A673 (cell line): Measurements from ENCODE around the gene CLEC3B. TPM values are rescaled to one million over a fixed set of nuclear protein-coding genes. Genes with fewer than 3 reads are reported as not detected.
A peak's percentile ranks its signal among the peaks of the same experiment; 100 is the strongest.
"Not testable (repeated sequence)": the region's sequence is repeated elsewhere in the genome, so short reads cannot be mapped to it uniquely, and the experiment has no call there.

ENCODE experiments used
- BruUV-seq: library from RNA; stranded (reverse); fragments of 400-500 nt; replicated peaks from 2 replicates; lab custom pipeline; 2021; lab: Mats Ljungman, UMichigan
- CTCF ChIA-PET: fragments of 300-600 bp; sonication (Branson Sonifier 250); formaldehyde crosslinking; loops from one replicate; lab custom pipeline; 2022; ENCODE audit warnings: antibody characterized with exemption; lab: Charles Lee
- POLR2A ChIA-PET: fragments of 300-600 bp; sonication (Branson Sonifier 250); formaldehyde crosslinking; loops from one replicate; lab custom pipeline; 2022; ENCODE audit warnings: antibody characterized with exemption; ENCODE audit not compliant: low non-redundant PET; lab: Charles Lee
- DNase-seq: peaks from one replicate; pipeline ENCODE4 v3.0.0-alpha.2; 2015; ENCODE audit warnings: low spot score
- H3K27ac ChIP-seq: fragments of 200-600 bp; sonication (generic); 2 replicates; pipeline ENCODE4 v1.5.1; 2016; ENCODE audit warnings: mixed run types, low read depth, mild to moderate bottlenecking, mixed read lengths, antibody characterized with exemption, low read length; ENCODE audit not compliant: poor library complexity, severe bottlenecking
- H3K27me3 ChIP-seq: fragments of 200-600 bp; sonication (generic); replicated peaks from 2 replicates; pipeline ENCODE4 v1.6.1; 2017; ENCODE audit warnings: mixed run types, low read depth, mild to moderate bottlenecking, mixed read lengths, antibody characterized with exemption, low read length; ENCODE audit not compliant: insufficient read depth, poor library complexity
- H3K36me3 ChIP-seq: fragments of 200-600 bp; sonication (generic); 2 replicates; pipeline ENCODE4 v1.6.1; 2016; ENCODE audit warnings: mixed run types, mild to moderate bottlenecking, mixed read lengths, antibody characterized with exemption, low read length; ENCODE audit not compliant: insufficient read depth, poor library complexity, severe bottlenecking
- H3K4me1 ChIP-seq: fragments of 200-600 bp; sonication (generic); 2 replicates; pipeline ENCODE4 v1.6.1; 2017; ENCODE audit warnings: mixed run types, mild to moderate bottlenecking, mixed read lengths, antibody characterized with exemption, low read length; ENCODE audit not compliant: insufficient read depth, poor library complexity, severe bottlenecking
- H3K4me3 ChIP-seq: fragments of 200-600 bp; sonication (generic); 2 replicates; pipeline ENCODE4 v1.5.1; 2016; ENCODE audit warnings: low read depth, mixed run types, mild to moderate bottlenecking, mixed read lengths, low read length; ENCODE audit not compliant: poor library complexity, severe bottlenecking
- H3K9me3 ChIP-seq: fragments of 200-600 bp; sonication (generic); 2 replicates; pipeline ENCODE4 v1.6.1; 2016; ENCODE audit warnings: mixed run types, low read depth, mild to moderate bottlenecking, mixed read lengths, antibody characterized with exemption, low read length; ENCODE audit not compliant: poor library complexity, severe bottlenecking
- EZH2 ChIP-seq: fragments of 200-600 bp; sonication (generic); IDR thresholded peaks from 2 replicates; pipeline ENCODE4 v1.6.1; 2017; ENCODE audit warnings: borderline replicate concordance, low read depth, mild to moderate bottlenecking, mixed read lengths, antibody characterized with exemption, low read length; ENCODE audit not compliant: poor library complexity, severe bottlenecking
- intact Hi-C: fragments of 100-400 bp; cut with micrococcal nuclease; formaldehyde crosslinking; loops from one replicate; pipeline ENCODE4 v1.10.0; 2022; ENCODE audit not compliant: unreplicated experiment
- total RNA-seq: library from RNA; stranded (reverse); gene quantifications from 2 replicates; pipeline ENCODE4 v1.2.3, GENCODE V29; 2021
- TF ChIP-seq, protein P1 (sequence below): fragments of 300-800, 200-600 bp; sonication (generic); conservative IDR thresholded peaks from 2 replicates; pipeline ENCODE4 v1.5.1; 2017; ENCODE audit warnings: low read depth, mild to moderate bottlenecking, antibody characterized with exemption, low read length, moderate library complexity, mixed read lengths

Gene CLEC3B
- total RNA-seq, 1 experiment from 2014 or later: 1.0 TPM

DNA sequence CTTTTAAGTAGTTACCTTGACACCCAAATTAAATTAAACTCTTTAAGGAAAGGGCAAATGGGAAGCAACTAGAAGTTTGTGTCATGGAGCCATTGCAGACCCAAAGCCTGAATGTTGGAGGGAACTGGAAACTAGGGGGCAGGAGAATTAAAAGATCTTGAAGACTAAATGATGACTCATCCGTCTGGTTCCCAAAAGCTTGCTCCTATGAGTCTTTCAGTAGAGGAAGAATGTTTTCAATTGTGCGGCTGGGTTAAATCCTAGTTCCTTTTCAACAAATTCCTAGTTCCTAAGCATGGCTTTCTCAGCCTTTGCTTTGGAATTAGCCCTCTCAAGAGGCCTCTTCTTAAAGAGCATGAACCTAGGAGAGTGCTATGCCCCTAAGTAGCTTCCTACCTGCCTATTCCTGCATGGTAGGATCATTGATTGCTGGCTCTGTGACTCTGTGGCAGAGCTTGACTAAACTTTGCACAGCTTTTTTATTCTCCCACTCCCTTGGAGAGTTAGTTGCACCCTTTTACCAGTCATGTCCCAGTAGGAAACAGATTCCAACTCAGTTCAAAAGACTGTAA lies 17.7 kb downstream of the CLEC3B start:
- Histone ChIP-seq H3K4me3 (no peak overlapping the region), H3K4me1 (no peaks in the 10 kb centered on the region), H3K36me3 (no peaks in the 10 kb centered on the region), H3K27ac (no peak overlapping the region), H3K9me3 (no peaks in the 10 kb centered on the region), H3K27me3 (no peaks in the 10 kb centered on the region)
- no TSS peak for BruUV-seq
- intact Hi-C loops: no loop called here
- CTCF ChIA-PET: no interaction called here
- TF ChIP-seq EZH2: no peak
- TF ChIP-seq, protein P1, sequence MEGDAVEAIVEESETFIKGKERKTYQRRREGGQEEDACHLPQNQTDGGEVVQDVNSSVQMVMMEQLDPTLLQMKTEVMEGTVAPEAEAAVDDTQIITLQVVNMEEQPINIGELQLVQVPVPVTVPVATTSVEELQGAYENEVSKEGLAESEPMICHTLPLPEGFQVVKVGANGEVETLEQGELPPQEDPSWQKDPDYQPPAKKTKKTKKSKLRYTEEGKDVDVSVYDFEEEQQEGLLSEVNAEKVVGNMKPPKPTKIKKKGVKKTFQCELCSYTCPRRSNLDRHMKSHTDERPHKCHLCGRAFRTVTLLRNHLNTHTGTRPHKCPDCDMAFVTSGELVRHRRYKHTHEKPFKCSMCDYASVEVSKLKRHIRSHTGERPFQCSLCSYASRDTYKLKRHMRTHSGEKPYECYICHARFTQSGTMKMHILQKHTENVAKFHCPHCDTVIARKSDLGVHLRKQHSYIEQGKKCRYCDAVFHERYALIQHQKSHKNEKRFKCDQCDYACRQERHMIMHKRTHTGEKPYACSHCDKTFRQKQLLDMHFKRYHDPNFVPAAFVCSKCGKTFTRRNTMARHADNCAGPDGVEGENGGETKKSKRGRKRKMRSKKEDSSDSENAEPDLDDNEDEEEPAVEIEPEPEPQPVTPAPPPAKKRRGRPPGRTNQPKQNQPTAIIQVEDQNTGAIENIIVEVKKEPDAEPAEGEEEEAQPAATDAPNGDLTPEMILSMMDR: no peak
- peak; percentile 60 for DNase-seq
- POLR2A ChIA-PET: no interaction called here

DNA sequence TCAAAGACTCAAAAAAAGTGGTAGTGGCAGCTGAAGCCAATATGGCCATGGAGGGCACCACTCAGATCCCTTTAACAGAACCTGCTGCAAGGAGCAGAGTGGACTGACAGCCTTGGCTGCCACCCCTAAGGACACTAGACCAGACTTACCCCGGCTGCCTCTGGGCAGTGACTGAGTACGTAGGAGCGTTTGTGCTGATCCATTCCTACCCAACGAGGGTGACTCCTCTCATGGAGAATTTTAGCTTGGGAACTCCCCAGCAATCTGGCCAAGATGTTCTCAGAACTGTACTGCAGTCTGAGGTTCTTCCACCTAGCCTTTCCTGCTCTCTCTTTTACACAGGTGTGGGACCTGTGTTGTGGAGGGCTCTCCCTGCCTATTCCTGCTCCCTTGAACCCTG lies 22.1 kb downstream of the CLEC3B start:
- intact Hi-C loops: no loop called here
- no peaks in the 10 kb centered on the region for H3K4me1 ChIP-seq
- ChIA-PET CTCF (no interaction called here), POLR2A (no interaction called here)
- no peaks in the 10 kb centered on the region for H3K27me3 ChIP-seq
- H3K36me3 ChIP-seq: no peaks in the 10 kb centered on the region
- no TSS peak for BruUV-seq
- no peak overlapping the region for H3K27ac ChIP-seq
- TF ChIP-seq EZH2: no peak
- H3K9me3 ChIP-seq: no peaks in the 10 kb centered on the region
- no peak for DNase-seq
- H3K4me3 ChIP-seq: no peak overlapping the region

DNA sequence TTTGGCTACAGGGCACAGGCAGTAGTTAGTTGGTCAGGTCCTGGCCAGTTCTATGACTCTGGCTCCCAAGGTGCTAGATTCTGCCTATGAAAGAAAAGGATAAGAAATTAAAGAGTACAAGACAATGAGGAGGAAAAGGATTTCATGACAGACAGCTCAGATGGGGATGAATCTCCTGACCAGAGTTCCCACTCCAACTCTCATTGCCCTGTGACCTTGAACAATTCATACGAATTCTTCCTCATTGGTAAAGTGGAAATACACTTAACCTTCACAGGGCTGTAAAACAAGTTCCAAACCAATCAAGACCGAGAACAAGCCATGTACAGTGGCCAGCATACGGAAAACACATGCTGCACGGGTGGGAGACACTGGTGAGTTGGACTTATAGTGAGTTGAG lies 23.7 kb downstream of the CLEC3B start:
- intact Hi-C loops: no loop called here
- no peaks in the 10 kb centered on the region for H3K36me3 ChIP-seq
- no peak for DNase-seq
- H3K4me3 ChIP-seq: no peak overlapping the region
- TF ChIP-seq EZH2: no peak
- TF ChIP-seq, protein P1: no peak
- H3K4me1 ChIP-seq: no peaks in the 10 kb centered on the region
- BruUV-seq: no TSS peak
- CTCF ChIA-PET: no interaction called here
- H3K27ac ChIP-seq: no peak overlapping the region
- no peaks in the 10 kb centered on the region for H3K27me3 ChIP-seq
- POLR2A ChIA-PET: no interaction called here
- H3K9me3 ChIP-seq: no peaks in the 10 kb centered on the region

DNA sequence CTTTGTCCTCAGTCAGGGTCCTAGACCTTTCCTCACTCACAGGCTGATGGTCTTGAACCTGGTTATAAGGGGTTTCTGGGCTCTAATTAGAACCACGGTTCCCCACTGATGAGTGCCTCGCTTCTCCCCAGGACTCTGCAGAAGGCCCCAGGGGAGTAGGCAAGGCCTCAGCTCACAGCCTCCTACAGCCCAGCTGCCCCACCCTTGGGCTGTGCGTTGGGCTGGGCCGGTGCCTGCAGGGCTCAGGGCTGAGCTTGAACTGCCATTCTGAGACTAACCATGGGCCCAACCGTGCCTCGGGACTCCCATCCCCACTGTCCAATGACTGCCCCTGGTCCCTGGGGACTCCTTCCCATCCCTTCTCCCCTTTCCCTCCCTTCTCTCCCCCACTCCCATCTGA lies 25.6 kb downstream of the CLEC3B start:
- Histone ChIP-seq H3K4me3 (no peak overlapping the region), H3K27me3 (no peaks in the 10 kb centered on the region), H3K4me1 (peaks cover 6% of the 10 kb centered on the region), H3K36me3 (no peaks in the 10 kb centered on the region), H3K27ac (no peak overlapping the region), H3K9me3 (no peaks in the 10 kb centered on the region)
- intact Hi-C loops: no loop called here
- TF ChIP-seq EZH2: no peak
- TF ChIP-seq, protein P1: no peak
- CTCF ChIA-PET: no interaction called here
- POLR2A ChIA-PET: no interaction called here
- no peak for DNase-seq
- no TSS peak for BruUV-seq

DNA sequence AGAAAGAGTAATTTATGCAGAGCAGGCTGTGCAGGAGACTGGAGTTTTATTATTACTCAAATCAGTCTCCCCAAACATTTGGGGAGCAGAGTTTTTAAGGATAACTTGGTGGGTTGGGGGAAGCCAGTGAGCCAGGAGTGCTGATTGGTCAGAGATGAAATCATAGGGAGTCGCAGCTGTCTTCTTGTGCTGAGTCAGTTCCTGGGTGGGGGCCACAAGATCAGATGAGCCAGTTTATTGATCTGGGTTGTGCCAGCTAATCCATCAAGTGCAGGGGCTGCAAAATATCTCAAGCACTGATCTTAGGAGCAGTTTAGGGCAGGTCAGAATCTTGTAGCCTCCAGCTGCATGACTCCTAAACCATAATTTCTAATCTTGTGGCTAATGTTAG lies 27.7 kb downstream of the CLEC3B start:
- intact Hi-C loops, H3K27me3 ChIP-seq, H3K4me3 ChIP-seq, H3K9me3 ChIP-seq, POLR2A ChIA-PET, H3K36me3 ChIP-seq, BruUV-seq, DNase-seq, CTCF ChIA-PET, H3K27ac ChIP-seq: not testable (repeated sequence)
- peaks cover 10% of the 10 kb centered on the region for H3K4me1 ChIP-seq
